Stromal cell of bone marrow (primary cell): ENCODE results near the gene SMCR8.
"Not testable (repeated sequence)": the region's sequence is repeated elsewhere in the genome, so short reads cannot be mapped to it uniquely, and the experiment has no call there.

ENCODE experiments used
- DNase-seq: peaks from one replicate; pipeline ENCODE4 v3.0.0-alpha.2; 2012; ENCODE audit warnings: low read depth

Gene SMCR8

DNA sequence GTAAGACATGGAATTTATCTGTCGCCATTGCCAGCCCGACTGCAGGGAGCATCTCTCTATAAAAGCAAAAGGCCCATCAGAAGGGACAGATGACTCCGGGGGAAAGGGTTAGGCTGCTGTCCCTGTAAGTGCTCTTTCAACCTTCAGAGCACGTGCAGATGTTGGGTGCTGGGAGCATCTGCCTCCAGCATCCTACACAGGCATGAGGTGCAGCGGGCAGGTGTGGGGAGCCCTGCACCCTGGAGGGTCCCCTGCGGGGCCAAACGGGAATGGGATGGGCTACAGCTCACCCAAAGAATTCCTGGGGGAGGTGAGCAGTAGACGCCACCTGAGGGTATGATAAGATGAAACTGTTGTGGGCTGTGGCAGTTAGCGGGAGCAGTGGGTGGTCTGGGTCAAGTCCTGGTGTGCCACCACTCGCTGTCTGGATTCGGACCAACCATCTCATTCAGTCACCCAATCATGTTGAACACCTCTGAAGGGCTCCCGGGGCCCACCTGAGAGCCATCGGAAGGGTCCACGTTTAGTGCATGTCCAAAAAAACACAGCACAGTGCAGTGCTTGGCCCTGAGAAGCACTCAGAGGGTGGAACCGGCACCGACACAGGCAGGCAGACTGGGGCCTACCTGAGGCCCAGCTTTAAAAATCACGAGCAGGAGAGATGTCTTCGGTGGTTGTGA lies 3.8 kb downstream of the SMCR8 start:
- DNase-seq, result no peak

DNA sequence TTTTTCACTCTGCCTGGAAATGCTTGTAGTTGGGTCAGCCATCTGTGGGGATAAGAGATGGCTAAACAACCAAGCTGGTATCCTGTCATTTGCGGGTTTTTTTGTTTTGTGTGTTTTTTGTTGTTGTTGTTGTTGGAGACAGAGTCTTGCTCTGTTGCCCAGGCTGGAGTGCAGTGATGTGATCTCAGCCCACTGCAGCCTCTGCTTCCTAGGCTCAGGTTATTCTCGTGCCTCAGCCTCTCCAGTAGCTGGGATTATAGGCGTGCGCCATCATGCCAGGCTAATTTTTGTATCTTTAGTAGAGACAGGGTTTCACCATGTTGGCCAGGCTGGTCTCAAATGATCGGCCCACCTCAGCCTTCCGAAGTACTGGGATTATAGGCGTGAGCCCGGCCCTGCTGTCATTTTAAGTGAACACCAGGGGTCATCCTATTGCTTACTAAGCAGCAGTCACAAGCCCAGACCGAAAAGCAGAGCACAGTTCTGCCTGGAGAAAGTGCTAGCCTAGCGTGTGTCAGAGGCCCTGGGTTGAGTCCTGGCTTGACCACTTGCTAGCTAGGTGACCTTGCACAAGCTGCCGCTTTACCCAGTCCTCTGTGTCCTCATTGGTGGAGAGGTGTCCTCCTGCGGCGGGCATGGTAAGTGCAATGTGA lies 4.6 kb downstream of the SMCR8 start:
- DNase-seq, result peak; percentile 44

DNA sequence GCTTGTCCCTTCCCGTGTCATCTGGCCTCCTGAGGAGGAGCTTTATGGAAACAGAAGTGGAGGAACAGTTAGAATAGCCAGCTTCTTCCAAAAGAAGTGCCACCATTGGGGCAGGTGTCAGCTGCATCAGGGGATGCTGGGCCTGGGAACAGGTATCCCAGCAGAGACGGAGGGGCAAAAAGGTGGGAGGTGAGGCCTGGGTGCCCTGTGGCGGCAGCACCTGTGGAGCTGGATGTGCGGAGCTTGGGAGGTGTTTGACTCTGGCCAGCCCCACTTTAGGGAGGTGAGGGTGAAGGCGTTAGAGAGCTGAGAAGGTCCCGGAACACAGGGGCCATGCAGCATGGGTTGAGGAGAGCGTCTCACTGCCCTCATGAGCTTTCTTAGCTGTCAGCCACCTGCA lies 5.2 kb downstream of the SMCR8 start:
- DNase-seq, result no peak

GRCh38 chr17:18321309-18321708 lies 6.2 kb downstream of the SMCR8 start:
- no peak for DNase-seq

- no peak for DNase-seq
Observed at GRCh38 chr17:18322522-18322921, 7.4 kb downstream of the SMCR8 start.

DNA sequence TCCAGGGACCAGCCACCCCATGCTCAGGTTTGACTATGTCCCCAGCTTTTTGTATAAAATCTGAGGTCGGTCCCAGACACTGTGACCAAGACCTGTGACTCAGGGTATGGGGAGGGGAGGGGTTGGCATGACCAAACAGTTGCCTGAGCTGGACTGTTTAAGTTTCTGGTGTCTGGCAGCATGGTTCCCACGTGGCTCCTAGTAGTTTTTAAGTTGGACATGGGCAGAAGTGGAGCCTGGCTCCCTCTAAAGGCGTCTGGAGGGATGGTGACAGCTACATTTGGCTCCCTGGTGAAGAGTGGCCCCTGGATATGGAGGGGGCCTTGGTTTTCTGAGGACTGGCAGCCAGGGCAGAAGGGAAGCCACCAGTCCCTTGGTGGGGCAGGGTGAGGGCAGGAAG lies 7.9 kb downstream of the SMCR8 start:
- no peak for DNase-seq

DNA sequence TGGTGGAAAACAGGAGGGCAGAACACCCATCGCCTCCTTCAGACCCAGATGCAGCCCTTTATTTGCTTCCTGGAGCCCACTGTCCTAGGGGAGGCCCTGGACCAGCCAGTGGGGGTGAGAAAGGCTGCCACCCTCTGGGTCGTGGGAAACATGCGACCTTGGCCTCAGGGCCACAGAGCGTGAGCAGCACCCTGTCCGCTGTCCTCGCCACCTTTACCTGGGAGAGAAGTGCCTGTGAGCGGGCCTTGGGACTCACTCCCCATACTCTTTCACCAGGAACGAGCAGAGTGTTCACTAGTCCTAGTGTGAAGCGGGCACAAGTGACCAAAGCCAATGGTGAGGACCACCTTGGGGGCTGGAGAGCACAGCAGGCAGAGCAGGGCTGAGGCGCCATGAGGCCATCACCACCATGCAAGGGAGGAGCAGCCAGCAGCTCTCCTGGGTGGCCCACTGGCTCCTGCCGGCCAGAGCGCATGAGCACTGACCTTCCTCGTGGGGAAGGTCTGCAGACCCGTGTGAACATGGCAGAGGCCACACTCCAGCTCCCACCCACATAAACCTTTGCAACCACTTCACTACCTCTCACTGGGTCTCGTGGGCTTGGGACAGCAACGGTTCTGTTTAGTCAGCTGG lies 8.5 kb downstream of the SMCR8 start:
- no peak for DNase-seq

- no peak for DNase-seq
Observed at GRCh38 chr17:18324140-18325050, 9.3 kb downstream of the SMCR8 start.

GRCh38 chr17:18326039-18326438 lies 10.9 kb downstream of the SMCR8 start:
- DNase-seq, result no peak

- DNase-seq, result no peak
Observed at GRCh38 chr17:18326572-18326971, 11.5 kb downstream of the SMCR8 start.

GRCh38 chr17:18327093-18327492 lies 12.0 kb downstream of the SMCR8 start:
- no peak for DNase-seq

DNA sequence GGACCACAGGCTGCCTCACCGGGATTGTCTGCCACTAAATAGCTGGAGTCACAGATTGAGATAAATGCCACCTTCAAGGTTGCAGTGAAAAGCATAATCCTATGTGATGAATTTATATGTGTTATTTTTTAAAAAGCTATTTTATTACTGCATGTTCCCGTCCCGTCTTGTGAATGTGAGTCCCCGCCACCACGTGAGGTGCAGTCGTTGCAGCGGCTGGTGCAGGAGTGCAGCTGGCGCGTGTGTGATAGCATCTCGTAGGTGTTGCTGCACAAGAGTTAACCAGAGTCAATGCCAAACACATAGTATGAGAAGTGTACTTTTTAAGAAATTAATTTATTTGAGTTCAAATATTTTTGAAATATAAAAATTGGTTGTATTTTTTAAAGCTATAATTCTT lies 12.5 kb downstream of the SMCR8 start:
- DNase-seq, result no peak

DNA sequence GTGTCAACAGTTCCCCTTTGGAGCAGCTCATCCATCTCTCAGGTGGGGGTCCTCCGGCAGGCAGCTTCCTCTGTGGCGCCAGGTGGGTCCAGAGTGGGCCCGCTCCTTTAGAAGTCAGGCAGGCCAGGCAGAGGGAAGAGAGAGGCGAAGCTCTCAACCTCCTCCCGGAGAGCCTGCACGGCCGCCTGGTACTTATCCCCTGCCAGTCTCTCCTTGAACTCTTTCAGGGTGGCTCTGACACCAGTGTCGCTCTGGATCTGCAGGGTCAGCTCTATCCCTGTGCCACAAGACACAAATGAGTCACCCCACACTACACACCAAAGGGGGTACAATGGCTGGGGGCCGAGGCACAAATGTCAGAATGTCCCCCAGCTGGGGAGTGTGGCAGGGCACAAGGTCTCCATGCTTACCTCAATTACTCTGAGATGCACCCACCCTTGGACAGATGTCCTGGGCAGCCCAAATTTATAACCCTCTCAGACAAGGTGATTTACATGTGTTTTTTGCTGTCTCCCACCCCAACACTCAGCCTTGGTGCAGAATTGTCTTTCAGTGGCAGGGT lies 13.6 kb downstream of the SMCR8 start:
- DNase-seq, result no peak

DNA sequence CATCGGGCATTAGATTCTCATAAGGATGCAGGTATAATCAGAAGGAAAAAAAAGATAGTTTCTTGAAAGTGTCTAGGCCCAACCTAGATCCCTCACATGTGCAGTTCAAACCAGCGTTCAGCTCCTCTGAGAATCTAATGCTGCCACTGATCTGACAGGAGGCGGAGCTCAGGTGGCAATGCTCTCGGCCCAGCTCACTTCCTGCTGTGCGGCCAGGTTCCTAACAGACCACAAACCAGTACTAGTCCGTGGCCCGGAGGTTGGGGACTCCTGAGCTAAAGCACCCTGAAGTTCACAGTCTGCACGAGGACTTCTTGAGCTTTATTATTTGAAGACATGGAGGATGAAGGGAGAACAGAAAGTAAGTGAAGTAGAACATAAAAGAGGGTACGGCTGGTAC lies 16.8 kb downstream of the SMCR8 start:
- no peak for DNase-seq

- no peak for DNase-seq
Observed at GRCh38 chr17:18332909-18333489, 17.9 kb downstream of the SMCR8 start.

GRCh38 chr17:18338158-18338557 lies 23.1 kb downstream of the SMCR8 start:
- not testable (repeated sequence) for DNase-seq

DNA sequence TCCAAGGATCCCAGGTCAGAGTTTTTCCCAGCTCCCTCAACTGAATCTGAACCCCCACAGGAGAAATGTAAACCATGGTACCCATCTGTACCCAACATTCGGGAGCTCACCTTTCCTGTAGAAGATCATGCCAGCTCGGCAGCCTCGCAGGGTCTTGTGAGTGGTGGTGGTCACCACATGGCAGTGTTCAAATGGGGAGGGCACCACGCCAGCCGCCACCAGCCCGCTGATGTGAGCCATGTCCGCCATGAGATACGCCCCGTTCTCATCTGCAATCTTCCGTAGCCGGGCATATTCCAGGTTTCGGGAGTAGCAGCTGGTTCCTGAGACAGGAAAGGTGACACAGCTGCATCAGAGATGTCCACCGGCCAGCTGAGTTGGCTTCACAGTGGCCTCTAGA lies 24.8 kb downstream of the SMCR8 start:
- DNase-seq, result no peak

DNA sequence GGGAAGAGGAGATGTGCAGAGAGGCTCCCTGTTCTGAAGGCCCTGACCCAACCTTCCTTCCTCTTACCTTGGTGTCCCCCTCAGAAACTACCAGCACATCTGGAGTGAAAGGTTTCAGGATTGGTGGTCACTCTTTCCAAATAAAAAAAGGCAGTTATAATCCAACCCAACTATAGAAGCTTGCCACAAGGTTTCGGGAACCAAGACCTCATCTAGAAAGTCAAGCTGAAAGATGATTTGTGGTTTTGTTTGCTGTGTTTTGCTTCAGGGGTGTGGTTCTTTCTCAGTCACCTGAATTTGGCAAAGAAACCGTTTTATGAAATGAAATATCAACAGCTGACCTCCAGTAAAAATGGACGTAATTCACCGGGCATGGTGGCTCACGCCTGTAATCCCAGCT lies 28.9 kb downstream of the SMCR8 start:
- no peak for DNase-seq

DNA sequence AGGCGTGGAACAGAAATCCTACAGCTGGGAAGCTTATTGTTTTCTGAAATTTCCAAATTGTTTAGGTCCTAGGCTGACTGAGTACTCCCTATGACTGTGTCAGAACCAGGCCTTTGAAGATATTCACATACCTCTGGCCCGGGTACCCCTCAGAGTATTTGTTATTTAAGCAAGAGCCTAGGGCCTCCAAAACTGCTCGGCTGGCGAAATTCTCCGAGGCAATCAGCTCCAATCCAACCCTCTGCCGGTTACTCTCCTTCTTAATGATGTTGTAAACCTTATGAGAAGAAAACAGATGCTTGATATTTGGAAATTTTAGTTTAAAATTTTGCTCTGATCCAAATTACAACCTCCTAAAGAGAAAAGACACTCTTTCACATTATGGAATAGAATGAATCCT lies 38.4 kb downstream of the SMCR8 start:
- DNase-seq, result no peak

- peak; percentile 25 for DNase-seq
Observed at GRCh38 chr17:18356624-18357023, 41.5 kb downstream of the SMCR8 start.

DNA sequence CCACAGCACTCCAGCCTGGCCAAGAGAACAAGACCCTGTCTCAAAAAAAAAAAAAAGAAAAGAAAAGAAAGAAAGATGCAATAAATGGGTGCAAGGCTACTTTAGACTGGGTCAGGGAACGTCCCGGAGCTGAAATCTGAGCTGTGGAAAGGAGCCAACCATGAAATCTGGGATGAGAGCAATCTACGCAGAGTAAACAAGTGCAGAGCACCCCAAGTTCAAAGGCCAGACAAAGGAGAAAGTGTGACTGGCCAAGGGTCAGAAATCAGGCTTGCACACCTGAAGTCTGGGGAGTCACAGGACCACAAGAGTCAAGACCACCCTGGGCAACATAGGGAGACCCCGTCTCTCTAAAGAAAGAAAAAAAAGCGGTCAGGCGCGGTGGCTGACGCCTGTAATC lies 45.4 kb downstream of the SMCR8 start:
- DNase-seq, result no peak
